ENCODE measurements around the gene RHOU. TPM values are rescaled to one million over a fixed set of nuclear protein-coding genes. Genes with fewer than 3 reads are reported as not detected.

Gene RHOU
- total RNA-seq, 2 donors from 2014 or later = 6.9 to 9.3 TPM

- Histone ChIP-seq H3K36me3 (replicated peaks in 1 of 2; ENCODE audit: insufficient read depth in 1 of 2, low read depth in 2 of 2) (no peaks in the 10 kb centered on the region), H3K9me3 (no peaks in the 10 kb centered on the region), H3K4me3 (no peak overlapping the region), H3K27ac (no peak overlapping the region), H3K4me1 (peaks cover 18% of the 10 kb centered on the region), H3K27me3 (no peaks in the 10 kb centered on the region)
- DNase-seq (no peak), ATAC-seq (no peak)
- intact Hi-C loops (cut with DNase I) = no loop called here
- 78 to 81% methylated on average over 15 of the region's 15 CpGs for WGBS, 2 donors
- TF ChIP-seq CTCF (IDR thresholded peaks at IDR 0.05) (no peak), POLR2A (IDR thresholded peaks at IDR 0.05) (no peak)
Measured at GRCh38 chr1:228785366-228786330, 50.4 kb downstream of the RHOU start.

GRCh38 chr1:228786361-228787129 lies 51.3 kb downstream of the RHOU start:
- no peak for DNase-seq
- no peaks in the 10 kb centered on the region for H3K27me3 ChIP-seq
- intact Hi-C loops (cut with DNase I) = no loop called here
- H3K4me3 ChIP-seq = no peak overlapping the region
- H3K27ac ChIP-seq = no peak overlapping the region
- no peaks in the 10 kb centered on the region for H3K36me3 ChIP-seq (replicated peaks in 1 of 2; ENCODE audit: insufficient read depth in 1 of 2, low read depth in 2 of 2)
- no peak for ATAC-seq
- H3K9me3 ChIP-seq = no peaks in the 10 kb centered on the region
- TF ChIP-seq POLR2A (IDR thresholded peaks at IDR 0.05) (no peak), CTCF (IDR thresholded peaks at IDR 0.05) (no peak)
- H3K4me1 ChIP-seq = peaks cover 18% of the 10 kb centered on the region
- WGBS, 2 donors = 79 to 92% methylated on average over 4 of the region's 4 CpGs

- H3K4me3 ChIP-seq = no peak overlapping the region
- H3K27ac ChIP-seq = no peak overlapping the region
- no peaks in the 10 kb centered on the region for H3K9me3 ChIP-seq
- no peak for ATAC-seq
- no peaks in the 10 kb centered on the region for H3K4me1 ChIP-seq
- intact Hi-C loops (cut with DNase I) = no loop called here
- H3K36me3 ChIP-seq (replicated peaks in 1 of 2; ENCODE audit: insufficient read depth in 1 of 2, low read depth in 2 of 2) = no peaks in the 10 kb centered on the region
- WGBS, 2 donors = 93 to 98% methylated on average over 3 of the region's 3 CpGs
- no peaks in the 10 kb centered on the region for H3K27me3 ChIP-seq
- TF ChIP-seq CTCF (IDR thresholded peaks at IDR 0.05) (no peak), POLR2A (IDR thresholded peaks at IDR 0.05) (no peak)
- DNase-seq = no peak
Measured at GRCh38 chr1:228791791-228792190, 56.5 kb downstream of the RHOU start.

GRCh38 chr1:228792601-228793000 lies 57.3 kb downstream of the RHOU start:
- TF ChIP-seq CTCF (IDR thresholded peaks at IDR 0.05) (no peak), POLR2A (IDR thresholded peaks at IDR 0.05) (no peak)
- Histone ChIP-seq H3K4me1 (no peaks in the 10 kb centered on the region), H3K27me3 (no peaks in the 10 kb centered on the region), H3K27ac (no peak overlapping the region), H3K36me3 (replicated peaks in 1 of 2; ENCODE audit: insufficient read depth in 1 of 2, low read depth in 2 of 2) (no peaks in the 10 kb centered on the region), H3K4me3 (no peak overlapping the region), H3K9me3 (no peaks in the 10 kb centered on the region)
- ATAC-seq (no peak), DNase-seq (no peak)
- WGBS, 2 donors = 93 to 98% methylated on average over 3 of the region's 3 CpGs
- intact Hi-C loops (cut with DNase I) = no loop called here
